Breast epithelium (tissue), 3 donors: ENCODE measurements around the gene MPPED2.

ENCODE experiments used
- POLR2A ChIP-seq: fragments of 450-650 bp; IDR thresholded peaks from one replicate; pipeline ENCODE4 v1.6.1; 2016; ENCODE audit warnings: antibody characterized with exemption, mild to moderate bottlenecking, moderate library complexity
- POLR2AphosphoS5 ChIP-seq, 3 donors: sonication (generic); formaldehyde crosslinking; IDR thresholded peaks; one replicate each; pipeline ENCODE4 v1.6.1; 2017; ENCODE audit warnings: antibody characterized with exemption in 3 of 3
- TF ChIP-seq, protein P1 (sequence below), 3 donors: fragments of 450-650 bp; IDR thresholded peaks; one replicate each; pipeline ENCODE4 v1.5.1; 2016 to 2017; ENCODE audit warnings: antibody characterized with exemption in 3 of 3, mild to moderate bottlenecking in 3 of 3, moderate library complexity in 3 of 3

DNA sequence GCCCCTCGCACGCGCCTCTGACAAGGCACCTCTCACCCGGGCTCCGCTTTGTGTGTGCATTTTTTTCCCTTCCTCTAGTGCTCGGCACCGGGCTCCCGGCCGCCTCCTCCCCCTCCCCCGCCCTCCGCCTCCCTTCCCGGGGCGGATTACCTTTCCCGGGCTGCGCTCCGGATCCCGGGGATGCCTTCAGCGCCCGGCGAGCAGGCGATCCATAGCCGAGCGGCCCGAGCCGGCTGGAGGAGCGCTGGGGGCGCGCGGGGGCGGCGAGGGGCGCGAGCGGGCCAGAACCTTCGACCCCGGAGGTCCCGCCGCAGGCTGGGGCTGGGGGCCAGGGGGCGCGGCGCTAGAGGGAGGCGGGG lies 282 bp downstream of the MPPED2 start:
- TF ChIP-seq, protein P1, sequence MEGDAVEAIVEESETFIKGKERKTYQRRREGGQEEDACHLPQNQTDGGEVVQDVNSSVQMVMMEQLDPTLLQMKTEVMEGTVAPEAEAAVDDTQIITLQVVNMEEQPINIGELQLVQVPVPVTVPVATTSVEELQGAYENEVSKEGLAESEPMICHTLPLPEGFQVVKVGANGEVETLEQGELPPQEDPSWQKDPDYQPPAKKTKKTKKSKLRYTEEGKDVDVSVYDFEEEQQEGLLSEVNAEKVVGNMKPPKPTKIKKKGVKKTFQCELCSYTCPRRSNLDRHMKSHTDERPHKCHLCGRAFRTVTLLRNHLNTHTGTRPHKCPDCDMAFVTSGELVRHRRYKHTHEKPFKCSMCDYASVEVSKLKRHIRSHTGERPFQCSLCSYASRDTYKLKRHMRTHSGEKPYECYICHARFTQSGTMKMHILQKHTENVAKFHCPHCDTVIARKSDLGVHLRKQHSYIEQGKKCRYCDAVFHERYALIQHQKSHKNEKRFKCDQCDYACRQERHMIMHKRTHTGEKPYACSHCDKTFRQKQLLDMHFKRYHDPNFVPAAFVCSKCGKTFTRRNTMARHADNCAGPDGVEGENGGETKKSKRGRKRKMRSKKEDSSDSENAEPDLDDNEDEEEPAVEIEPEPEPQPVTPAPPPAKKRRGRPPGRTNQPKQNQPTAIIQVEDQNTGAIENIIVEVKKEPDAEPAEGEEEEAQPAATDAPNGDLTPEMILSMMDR (IDR thresholded peaks at IDR 0.05): no peak
- TF ChIP-seq POLR2AphosphoS5 (IDR thresholded peaks at IDR 0.05) (no peak), POLR2A (no peak)
